ENCODE measurements around the gene UGT1A6. TPM values are rescaled to one million over a fixed set of nuclear protein-coding genes. Genes with fewer than 3 reads are reported as not detected.

UGT1A6 gene
- total RNA-seq, 1 experiment from 2014 or later, result not detected

DNA sequence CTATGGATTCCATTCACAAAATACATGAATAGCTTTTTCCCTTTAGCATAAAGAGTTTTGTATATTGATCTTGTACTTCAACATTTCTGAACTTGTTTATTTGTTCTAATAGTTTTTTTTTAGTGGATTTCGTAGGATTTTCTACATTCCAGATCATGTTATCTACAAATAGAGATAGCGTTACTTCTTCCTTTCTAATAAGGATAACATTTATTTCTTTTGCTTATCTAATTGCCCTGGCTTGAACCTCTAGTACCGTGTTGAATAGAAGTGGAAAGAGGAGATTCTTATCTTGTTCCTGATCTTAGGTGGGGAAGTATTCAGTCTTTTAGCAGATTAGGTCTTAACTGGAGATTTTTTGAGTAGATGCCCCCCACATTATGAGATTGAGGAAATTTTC lies 9.5 kb downstream of the UGT1A6 start:
- H3K36me3 ChIP-seq (ENCODE audit: insufficient read depth, low read length, poor library complexity, severe bottlenecking), result no peaks in the 10 kb centered on the region
- ChIA-PET CTCF (no interaction called here), POLR2A (ENCODE audit: low non-redundant PET) (no interaction called here)
- no TSS peak for BruUV-seq (replicated peaks)
- DNase-seq (ENCODE audit: low spot score), result no peak
- H3K4me3 ChIP-seq (ENCODE audit: low read depth, low read length, poor library complexity, severe bottlenecking), result no peak overlapping the region
- no peak for TF ChIP-seq EZH2 (IDR thresholded peaks at IDR 0.05; ENCODE audit: borderline replicate concordance, low read depth, low read length, poor library complexity, severe bottlenecking)
- TF ChIP-seq, protein P1, sequence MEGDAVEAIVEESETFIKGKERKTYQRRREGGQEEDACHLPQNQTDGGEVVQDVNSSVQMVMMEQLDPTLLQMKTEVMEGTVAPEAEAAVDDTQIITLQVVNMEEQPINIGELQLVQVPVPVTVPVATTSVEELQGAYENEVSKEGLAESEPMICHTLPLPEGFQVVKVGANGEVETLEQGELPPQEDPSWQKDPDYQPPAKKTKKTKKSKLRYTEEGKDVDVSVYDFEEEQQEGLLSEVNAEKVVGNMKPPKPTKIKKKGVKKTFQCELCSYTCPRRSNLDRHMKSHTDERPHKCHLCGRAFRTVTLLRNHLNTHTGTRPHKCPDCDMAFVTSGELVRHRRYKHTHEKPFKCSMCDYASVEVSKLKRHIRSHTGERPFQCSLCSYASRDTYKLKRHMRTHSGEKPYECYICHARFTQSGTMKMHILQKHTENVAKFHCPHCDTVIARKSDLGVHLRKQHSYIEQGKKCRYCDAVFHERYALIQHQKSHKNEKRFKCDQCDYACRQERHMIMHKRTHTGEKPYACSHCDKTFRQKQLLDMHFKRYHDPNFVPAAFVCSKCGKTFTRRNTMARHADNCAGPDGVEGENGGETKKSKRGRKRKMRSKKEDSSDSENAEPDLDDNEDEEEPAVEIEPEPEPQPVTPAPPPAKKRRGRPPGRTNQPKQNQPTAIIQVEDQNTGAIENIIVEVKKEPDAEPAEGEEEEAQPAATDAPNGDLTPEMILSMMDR (conservative IDR thresholded peaks at IDR 0.05; ENCODE audit: low read depth, low read length), result no peak
- intact Hi-C loops (cut with micrococcal nuclease; ENCODE audit: unreplicated experiment), result no loop called here
- peaks cover 9% of the 10 kb centered on the region for H3K4me1 ChIP-seq (ENCODE audit: insufficient read depth, low read length, poor library complexity, severe bottlenecking)
- peaks cover 8% of the 10 kb centered on the region for H3K9me3 ChIP-seq (ENCODE audit: low read depth, low read length, poor library complexity, severe bottlenecking)
- no peak overlapping the region for H3K27ac ChIP-seq (ENCODE audit: low read depth, low read length, poor library complexity, severe bottlenecking)
- no peaks in the 10 kb centered on the region for H3K27me3 ChIP-seq (replicated peaks; ENCODE audit: insufficient read depth, low read depth, low read length, poor library complexity)

DNA sequence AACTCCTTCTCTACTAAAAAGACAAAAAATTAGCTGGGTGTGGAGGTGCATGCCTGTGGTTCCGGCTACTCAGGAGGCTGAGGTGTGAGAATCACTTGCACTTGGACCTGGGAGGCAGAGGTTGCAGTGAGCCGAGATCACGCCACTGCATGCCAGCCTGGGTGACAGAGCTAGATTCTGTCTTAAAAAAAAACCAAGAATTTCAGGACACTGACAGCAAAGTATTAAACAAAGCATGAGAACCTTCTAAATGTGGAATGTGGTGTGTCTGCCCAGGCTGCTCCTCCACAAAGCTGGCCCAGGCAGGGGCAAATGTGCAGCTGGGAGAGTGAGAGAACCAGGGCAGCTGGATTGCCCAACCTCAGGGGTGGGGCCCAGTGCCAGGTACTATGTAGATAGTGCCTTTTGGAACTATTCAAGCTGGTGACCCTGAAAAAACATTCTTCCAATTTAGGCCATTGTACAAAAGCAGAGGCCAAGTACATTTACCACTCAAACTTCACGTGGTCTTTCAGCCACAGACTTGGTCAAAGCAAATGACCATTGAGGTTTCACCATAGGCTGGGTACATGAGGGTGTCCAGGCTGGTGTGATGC lies 13.3 kb downstream of the UGT1A6 start:
- Histone ChIP-seq H3K36me3 (ENCODE audit: insufficient read depth, low read length, poor library complexity, severe bottlenecking) (no peaks in the 10 kb centered on the region), H3K27ac (ENCODE audit: low read depth, low read length, poor library complexity, severe bottlenecking) (no peak overlapping the region), H3K27me3 (replicated peaks; ENCODE audit: insufficient read depth, low read depth, low read length, poor library complexity) (no peaks in the 10 kb centered on the region), H3K4me1 (ENCODE audit: insufficient read depth, low read length, poor library complexity, severe bottlenecking) (peaks cover 12% of the 10 kb centered on the region), H3K4me3 (ENCODE audit: low read depth, low read length, poor library complexity, severe bottlenecking) (no peak overlapping the region), H3K9me3 (ENCODE audit: low read depth, low read length, poor library complexity, severe bottlenecking) (peaks cover 8% of the 10 kb centered on the region)
- no TSS peak for BruUV-seq (replicated peaks)
- ChIA-PET POLR2A (ENCODE audit: low non-redundant PET) (no interaction called here), CTCF (no interaction called here)
- TF ChIP-seq, protein P1 (conservative IDR thresholded peaks at IDR 0.05; ENCODE audit: low read depth, low read length), result no peak
- no peak for TF ChIP-seq EZH2 (IDR thresholded peaks at IDR 0.05; ENCODE audit: borderline replicate concordance, low read depth, low read length, poor library complexity, severe bottlenecking)
- no peak for DNase-seq (ENCODE audit: low spot score)
- intact Hi-C loops (cut with micrococcal nuclease; ENCODE audit: unreplicated experiment), result no loop called here

DNA sequence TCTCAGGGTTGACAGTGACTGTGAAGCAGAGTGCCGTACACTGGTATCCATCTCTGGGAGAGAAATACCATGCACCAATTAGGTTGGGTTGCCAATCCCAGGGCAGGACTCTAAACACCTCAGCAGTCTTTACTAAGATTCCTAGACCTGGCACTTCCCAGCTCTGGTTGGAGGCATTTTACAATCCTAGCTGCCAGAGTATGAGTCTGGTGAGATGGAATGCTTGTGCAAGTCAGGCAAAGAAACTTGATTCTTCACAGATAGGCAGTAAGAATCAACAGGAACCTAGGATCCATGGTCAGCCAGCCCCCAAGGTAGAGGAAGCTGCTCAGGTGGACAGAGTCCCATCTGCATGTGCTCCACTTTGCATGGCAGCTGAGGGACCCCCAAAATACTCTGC lies 14.0 kb downstream of the UGT1A6 start:
- CTCF ChIA-PET, result no interaction called here
- POLR2A ChIA-PET (ENCODE audit: low non-redundant PET), result interaction anchor here (0.7 kb wide), 1 partner anchor 180 kb away, joined by 4 read pairs; no protein-coding TSS in a partner anchor
- DNase-seq (ENCODE audit: low spot score), result no peak
- Histone ChIP-seq H3K4me1 (ENCODE audit: insufficient read depth, low read length, poor library complexity, severe bottlenecking) (peaks cover 16% of the 10 kb centered on the region), H3K4me3 (ENCODE audit: low read depth, low read length, poor library complexity, severe bottlenecking) (no peak overlapping the region), H3K27me3 (replicated peaks; ENCODE audit: insufficient read depth, low read depth, low read length, poor library complexity) (no peaks in the 10 kb centered on the region), H3K9me3 (ENCODE audit: low read depth, low read length, poor library complexity, severe bottlenecking) (peaks cover 8% of the 10 kb centered on the region), H3K27ac (ENCODE audit: low read depth, low read length, poor library complexity, severe bottlenecking) (no peak overlapping the region), H3K36me3 (ENCODE audit: insufficient read depth, low read length, poor library complexity, severe bottlenecking) (no peaks in the 10 kb centered on the region)
- no TSS peak for BruUV-seq (replicated peaks)
- intact Hi-C loops (cut with micrococcal nuclease; ENCODE audit: unreplicated experiment), result no loop called here
- TF ChIP-seq, protein P1 (conservative IDR thresholded peaks at IDR 0.05; ENCODE audit: low read depth, low read length), result no peak
- TF ChIP-seq EZH2 (IDR thresholded peaks at IDR 0.05; ENCODE audit: borderline replicate concordance, low read depth, low read length, poor library complexity, severe bottlenecking), result no peak

Measured in A673 (cell line).